ENCODE measurements around the gene DHDH.

The DHDH gene

DNA sequence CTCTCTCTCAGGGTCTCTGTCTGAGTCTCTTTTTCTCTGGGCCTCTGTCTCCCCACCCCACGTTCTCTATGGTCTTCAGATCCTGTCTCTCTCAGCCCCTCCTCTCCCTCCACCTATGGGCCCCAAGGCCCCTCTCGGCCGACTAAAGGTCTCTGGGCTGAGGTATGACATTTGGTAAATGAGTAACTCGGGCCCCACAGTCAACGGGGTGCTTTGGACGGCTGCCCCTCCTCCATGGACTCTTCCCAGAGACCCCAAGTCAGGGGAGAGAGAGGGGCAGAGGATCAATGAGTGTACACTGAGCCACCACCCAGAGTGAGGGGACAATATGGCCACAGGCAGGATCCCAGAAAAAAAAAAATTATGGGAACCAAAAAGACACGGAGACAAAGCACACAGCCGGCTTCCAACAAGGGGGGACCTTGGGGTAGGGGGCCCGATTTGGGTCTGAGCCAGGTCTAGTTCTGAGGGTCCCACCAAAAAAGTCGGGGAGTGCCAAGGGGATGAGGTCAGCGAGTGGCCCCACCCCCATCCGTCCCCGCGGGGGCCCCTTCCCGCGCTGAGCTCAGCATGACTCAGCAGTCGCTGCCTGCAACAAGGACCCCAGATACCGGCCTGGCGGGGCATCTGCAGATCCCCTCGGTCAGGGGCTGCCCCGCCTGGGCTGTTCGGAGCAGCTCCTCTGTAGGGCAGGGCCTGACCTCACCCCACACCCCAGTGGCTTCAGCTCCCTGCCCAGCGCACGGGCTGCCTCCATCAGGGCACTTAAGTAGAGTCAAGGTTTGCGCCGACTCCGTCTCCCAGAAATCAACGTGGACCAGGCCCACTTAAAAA lies 30.1 kb downstream of the DHDH start:
- DNase-seq (peak; percentile 47), ATAC-seq (ENCODE audit: insufficient read depth, low read depth) (no peak)
- H2AFZ ChIP-seq (ENCODE audit: low read depth, low read length), result no peak overlapping the region
- H3K27me3 ChIP-seq (ENCODE audit: insufficient read depth, low read length, poor library complexity), result no peaks in the 10 kb centered on the region
- H3K9me3 ChIP-seq (ENCODE audit: insufficient read depth, low read length, severe bottlenecking), result no peaks in the 10 kb centered on the region
- peak overlapping the region; percentile 99 for H3K4me2 ChIP-seq (ENCODE audit: insufficient read depth, low read length)
- peak overlapping the region; percentile 84 for H3K27ac ChIP-seq (ENCODE audit: low read length)
- peak overlapping the region in 1 of 2 experiments; percentile 98; a peak in 2 of 4 replicates for H3K4me3 ChIP-seq (ENCODE audit: low read depth in 1 of 2, low read length in 2 of 2)
- peaks cover 32% of the 10 kb centered on the region for H3K36me3 ChIP-seq (ENCODE audit: insufficient read depth, low read length)
- peaks cover 11% of the 10 kb centered on the region for H4K20me1 ChIP-seq (ENCODE audit: insufficient read depth, low read length)
- H3K79me2 ChIP-seq (ENCODE audit: insufficient read depth, low read length), result peaks cover 22% of the 10 kb centered on the region
- TF ChIP-seq, protein P1, sequence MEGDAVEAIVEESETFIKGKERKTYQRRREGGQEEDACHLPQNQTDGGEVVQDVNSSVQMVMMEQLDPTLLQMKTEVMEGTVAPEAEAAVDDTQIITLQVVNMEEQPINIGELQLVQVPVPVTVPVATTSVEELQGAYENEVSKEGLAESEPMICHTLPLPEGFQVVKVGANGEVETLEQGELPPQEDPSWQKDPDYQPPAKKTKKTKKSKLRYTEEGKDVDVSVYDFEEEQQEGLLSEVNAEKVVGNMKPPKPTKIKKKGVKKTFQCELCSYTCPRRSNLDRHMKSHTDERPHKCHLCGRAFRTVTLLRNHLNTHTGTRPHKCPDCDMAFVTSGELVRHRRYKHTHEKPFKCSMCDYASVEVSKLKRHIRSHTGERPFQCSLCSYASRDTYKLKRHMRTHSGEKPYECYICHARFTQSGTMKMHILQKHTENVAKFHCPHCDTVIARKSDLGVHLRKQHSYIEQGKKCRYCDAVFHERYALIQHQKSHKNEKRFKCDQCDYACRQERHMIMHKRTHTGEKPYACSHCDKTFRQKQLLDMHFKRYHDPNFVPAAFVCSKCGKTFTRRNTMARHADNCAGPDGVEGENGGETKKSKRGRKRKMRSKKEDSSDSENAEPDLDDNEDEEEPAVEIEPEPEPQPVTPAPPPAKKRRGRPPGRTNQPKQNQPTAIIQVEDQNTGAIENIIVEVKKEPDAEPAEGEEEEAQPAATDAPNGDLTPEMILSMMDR (IDR thresholded peaks at IDR 0.05; ENCODE audit: borderline replicate concordance, extremely low read depth, low read length, poor library complexity, severe bottlenecking), result no peak
- no peak for TF ChIP-seq EZH2 (IDR thresholded peaks at IDR 0.05; ENCODE audit: borderline replicate concordance, low read depth, low read length, severe bottlenecking)
- peak overlapping the region; percentile 80 for H3K9ac ChIP-seq (ENCODE audit: low read depth, low read length)
- H3K4me1 ChIP-seq (ENCODE audit: insufficient read depth, low read length), result peaks cover 37% of the 10 kb centered on the region

DNA sequence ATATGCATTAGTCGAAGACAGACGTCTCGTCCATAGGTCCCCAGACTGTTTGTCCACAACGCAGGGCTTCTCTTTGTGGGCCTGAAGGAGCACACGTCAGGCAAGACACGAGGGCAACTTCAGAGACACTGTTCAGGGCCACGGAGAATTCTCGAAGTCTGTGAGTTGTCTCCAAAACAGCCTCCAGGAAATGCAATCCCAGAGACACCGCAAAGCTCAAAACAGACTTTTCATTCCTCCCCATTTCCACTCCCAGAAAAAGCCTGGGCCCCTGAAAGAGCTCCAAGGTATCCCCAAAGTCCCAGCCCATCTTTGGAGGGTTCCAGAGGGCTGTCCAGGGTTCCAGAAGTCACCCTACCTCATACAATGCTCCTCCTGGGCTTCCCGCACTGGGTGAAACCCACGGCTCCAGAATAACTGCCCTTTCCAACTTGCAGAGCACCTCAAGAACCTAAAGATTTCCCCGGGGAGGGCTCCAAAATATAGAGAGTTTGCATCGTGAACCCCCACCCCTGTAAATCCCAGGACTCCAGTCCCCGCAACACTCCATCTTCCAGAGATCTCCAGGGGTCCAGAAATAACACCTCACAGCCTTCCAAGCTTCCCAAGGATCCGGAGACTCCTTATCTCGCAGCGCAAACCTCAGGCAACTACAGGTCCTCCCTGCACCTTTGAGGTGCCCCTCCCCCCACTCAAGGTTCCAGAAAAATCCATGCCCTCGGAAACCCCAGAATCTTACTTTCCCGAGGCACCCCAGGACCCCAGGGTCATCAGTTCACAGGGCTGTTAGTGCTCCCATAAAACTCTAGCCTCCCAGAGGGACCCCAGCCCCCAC lies 30.9 kb downstream of the DHDH start:
- no peak for TF ChIP-seq EZH2 (IDR thresholded peaks at IDR 0.05; ENCODE audit: borderline replicate concordance, low read depth, low read length, severe bottlenecking)
- TF ChIP-seq, protein P1 (IDR thresholded peaks at IDR 0.05; ENCODE audit: borderline replicate concordance, extremely low read depth, low read length, poor library complexity, severe bottlenecking), result no peak
- H3K27me3 ChIP-seq (ENCODE audit: insufficient read depth, low read length, poor library complexity), result no peaks in the 10 kb centered on the region
- H3K36me3 ChIP-seq (ENCODE audit: insufficient read depth, low read length), result peaks cover 41% of the 10 kb centered on the region
- no peaks in the 10 kb centered on the region for H3K9me3 ChIP-seq (ENCODE audit: insufficient read depth, low read length, severe bottlenecking)
- peak overlapping the region in 1 of 2 experiments; percentile 98; a peak in 2 of 4 replicates for H3K4me3 ChIP-seq (ENCODE audit: low read depth in 1 of 2, low read length in 2 of 2)
- H2AFZ ChIP-seq (ENCODE audit: low read depth, low read length), result peak overlapping the region; percentile 46; the same call in 1 of the 2 replicates
- ATAC-seq (ENCODE audit: insufficient read depth, low read depth) (no peak), DNase-seq (no peak)
- H3K4me1 ChIP-seq (ENCODE audit: insufficient read depth, low read length), result peaks cover 37% of the 10 kb centered on the region
- peaks cover 22% of the 10 kb centered on the region for H3K79me2 ChIP-seq (ENCODE audit: insufficient read depth, low read length)
- H3K4me2 ChIP-seq (ENCODE audit: insufficient read depth, low read length), result peak overlapping the region; percentile 99
- H4K20me1 ChIP-seq (ENCODE audit: insufficient read depth, low read length), result peaks cover 11% of the 10 kb centered on the region
- peak overlapping the region; percentile 80 for H3K9ac ChIP-seq (ENCODE audit: low read depth, low read length)
- H3K27ac ChIP-seq (ENCODE audit: low read length), result peak overlapping the region; percentile 84

DNA sequence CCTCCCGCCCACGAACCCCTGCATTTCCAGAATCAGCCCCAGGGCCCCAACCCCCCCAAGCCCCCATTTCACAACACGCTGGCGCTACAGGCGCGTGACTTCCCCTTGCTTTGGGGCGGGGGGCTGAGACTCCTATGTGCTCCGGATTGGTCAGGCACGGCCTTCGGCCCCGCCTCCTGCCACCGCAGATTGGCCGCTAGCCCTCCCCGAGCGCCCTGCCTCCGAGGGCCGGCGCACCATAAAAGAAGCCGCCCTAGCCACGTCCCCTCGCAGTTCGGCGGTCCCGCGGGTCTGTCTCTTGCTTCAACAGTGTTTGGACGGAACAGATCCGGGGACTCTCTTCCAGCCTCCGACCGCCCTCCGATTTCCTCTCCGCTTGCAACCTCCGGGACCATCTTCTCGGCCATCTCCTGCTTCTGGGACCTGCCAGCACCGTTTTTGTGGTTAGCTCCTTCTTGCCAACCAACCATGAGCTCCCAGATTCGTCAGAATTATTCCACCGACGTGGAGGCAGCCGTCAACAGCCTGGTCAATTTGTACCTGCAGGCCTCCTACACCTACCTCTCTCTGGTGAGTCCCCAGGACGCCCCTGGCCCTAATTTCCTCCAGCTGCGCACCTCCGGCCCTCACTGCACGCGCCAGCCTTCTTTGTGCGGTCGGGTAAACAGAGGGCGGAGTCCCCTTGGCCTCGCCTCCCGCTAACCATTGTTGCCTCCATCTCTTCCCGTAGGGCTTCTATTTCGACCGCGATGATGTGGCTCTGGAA lies 31.7 kb downstream of the DHDH start, which contains the start of gene FTL:
Gene FTL (plus strand): TSS at position 270 of the 766 bp plus-strand sequence. CDS start 199 bp downstream, at position 469.
- Histone ChIP-seq H3K79me2 (ENCODE audit: insufficient read depth, low read length) (peaks cover 22% of the 10 kb centered on the region), H3K9me3 (ENCODE audit: insufficient read depth, low read length, severe bottlenecking) (no peaks in the 10 kb centered on the region), H3K36me3 (ENCODE audit: insufficient read depth, low read length) (peaks cover 49% of the 10 kb centered on the region), H2AFZ (ENCODE audit: low read depth, low read length) (peak within 1 kb of the TSS; percentile 77), H4K20me1 (ENCODE audit: insufficient read depth, low read length) (peaks cover 12% of the 10 kb centered on the region), H3K4me1 (ENCODE audit: insufficient read depth, low read length) (peaks cover 39% of the 10 kb centered on the region), H3K9ac (ENCODE audit: low read depth, low read length) (peak within 1 kb of the TSS; percentile 80), H3K27me3 (ENCODE audit: insufficient read depth, low read length, poor library complexity) (no peaks in the 10 kb centered on the region), H3K4me2 (ENCODE audit: insufficient read depth, low read length) (peak within 1 kb of the TSS; percentile 99), H3K4me3 (ENCODE audit: low read depth in 1 of 2, low read length in 2 of 2) (peak within 1 kb of the TSS; percentile 73 to 98), H3K27ac (ENCODE audit: low read length) (peak within 1 kb of the TSS; percentile 93)
- DNase-seq, result peak; percentile 96
- peak; percentile 75 for ATAC-seq (ENCODE audit: insufficient read depth, low read depth)
- TF ChIP-seq EZH2 (IDR thresholded peaks at IDR 0.05; ENCODE audit: borderline replicate concordance, low read depth, low read length, severe bottlenecking), result no peak
- TF ChIP-seq, protein P1 (IDR thresholded peaks at IDR 0.05; ENCODE audit: borderline replicate concordance, extremely low read depth, low read length, poor library complexity, severe bottlenecking), result no peak

Data from DND-41 (cell line).